GM19351 (cell line): ENCODE data around the gene GRIP1.

Source experiments
- ATAC-seq: cut with Tn5 transposase; IDR thresholded peaks from one replicate; pipeline ENCODE4 v1.9.1; 2021; ENCODE audit warnings: mild to moderate bottlenecking, moderate library complexity; ENCODE audit not compliant: unreplicated experiment

Gene GRIP1

DNA sequence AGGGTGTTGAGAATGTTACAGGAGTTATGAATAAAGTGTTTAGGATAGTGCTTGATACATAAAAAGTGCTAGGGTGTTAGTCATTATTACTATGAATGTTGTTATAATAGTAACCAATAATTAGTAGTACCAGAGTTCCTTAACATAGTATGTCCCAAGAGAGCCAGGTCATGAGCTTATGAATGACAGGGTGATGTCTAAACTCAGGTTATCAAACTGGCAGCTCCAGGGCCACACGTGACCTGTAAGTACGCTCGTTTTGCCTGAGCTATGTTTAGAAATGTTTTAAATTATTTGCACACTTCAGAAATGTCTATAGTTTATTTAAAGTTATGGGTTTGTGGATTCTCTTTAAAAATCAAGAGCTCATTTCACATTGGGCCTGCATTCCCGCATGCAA lies 14.1 kb upstream of the GRIP1 start:
- ATAC-seq: no peak

DNA sequence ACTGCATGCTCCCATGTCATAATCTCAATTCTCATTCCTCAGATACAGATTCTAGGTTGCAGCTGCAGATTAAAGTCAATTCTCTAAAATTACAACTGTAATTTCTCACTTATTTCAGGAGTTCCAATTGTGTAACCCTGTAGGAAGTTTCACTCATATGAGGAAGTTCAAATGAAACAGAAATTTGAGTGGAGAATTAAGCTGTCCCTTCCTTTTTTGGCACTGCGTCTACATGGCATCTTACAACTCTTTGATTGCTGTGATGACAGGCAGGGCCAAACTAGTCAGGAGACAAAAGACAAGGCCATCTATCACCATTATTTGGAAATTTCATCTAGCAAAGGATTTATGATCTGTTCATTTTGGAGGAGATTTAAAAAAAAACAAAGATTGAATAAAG lies 13.3 kb upstream of the GRIP1 start:
- no peak for ATAC-seq

DNA sequence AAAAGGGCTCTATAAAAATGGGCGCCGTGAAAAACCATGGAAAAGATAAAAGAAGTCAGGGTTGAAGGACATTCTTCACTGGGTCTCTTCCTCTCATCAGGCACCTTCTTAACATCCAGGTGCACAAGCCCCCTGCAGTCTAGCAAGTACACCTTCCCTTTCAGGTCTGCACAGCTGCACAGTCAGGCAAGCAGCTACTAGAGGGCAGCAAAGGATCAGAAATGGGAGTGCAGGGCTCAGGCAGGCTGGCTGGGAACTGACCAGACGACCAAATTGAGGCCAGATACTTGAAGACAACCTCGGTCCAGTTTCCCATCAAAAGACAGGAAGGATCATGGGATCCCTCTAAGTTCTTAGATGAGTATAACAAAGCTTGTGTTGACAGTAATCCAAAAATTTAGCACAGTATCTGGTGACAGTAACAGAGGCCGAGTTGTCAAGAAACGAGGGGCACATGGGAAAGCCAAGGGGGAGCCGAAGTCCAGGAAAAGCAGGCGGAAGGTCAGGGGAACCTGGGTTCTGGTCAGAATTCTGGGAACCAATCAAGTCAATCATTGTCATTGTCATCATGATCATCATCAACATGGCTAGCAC lies 10.1 kb upstream of the GRIP1 start:
- peak; percentile 79 for ATAC-seq

DNA sequence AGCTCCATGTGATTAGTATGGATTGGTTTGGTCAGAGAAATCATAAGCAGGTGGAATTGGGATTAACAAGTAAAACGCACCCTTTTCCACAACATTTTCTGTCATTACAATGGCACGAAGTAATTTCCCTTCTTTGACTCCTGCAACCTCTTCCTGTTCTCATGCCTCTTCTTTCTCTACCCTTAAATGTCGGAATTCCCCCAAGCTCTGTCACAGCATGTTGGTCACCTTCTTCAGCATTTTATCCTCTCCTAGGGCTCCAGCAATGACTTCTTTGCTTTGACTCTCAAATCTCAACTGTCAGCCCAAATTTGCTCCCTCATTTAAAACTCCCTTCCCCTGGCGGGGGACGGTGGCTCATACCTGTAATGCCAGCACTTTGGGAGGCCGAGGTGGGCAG lies 5.3 kb upstream of the GRIP1 start:
- ATAC-seq: no peak

DNA sequence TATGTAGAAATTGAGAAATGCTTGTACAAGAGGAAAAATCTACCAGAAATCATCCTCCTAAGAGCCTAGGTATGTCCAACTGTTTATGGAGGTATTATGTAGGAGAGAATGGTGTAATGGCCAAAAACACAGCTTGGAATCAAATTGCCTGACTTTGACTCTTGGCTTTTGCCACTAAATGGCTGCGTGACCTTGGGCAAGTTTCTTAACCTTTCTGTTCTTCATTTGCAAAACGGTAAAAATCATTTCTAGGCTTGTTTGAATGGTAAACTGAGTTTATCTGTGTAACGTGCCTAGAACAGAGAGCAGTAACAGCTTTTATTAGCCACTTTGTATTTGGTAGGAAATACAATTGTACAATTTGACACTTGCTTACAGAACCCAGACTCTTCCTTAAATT lies 4.9 kb upstream of the GRIP1 start:
- ATAC-seq: no peak

DNA sequence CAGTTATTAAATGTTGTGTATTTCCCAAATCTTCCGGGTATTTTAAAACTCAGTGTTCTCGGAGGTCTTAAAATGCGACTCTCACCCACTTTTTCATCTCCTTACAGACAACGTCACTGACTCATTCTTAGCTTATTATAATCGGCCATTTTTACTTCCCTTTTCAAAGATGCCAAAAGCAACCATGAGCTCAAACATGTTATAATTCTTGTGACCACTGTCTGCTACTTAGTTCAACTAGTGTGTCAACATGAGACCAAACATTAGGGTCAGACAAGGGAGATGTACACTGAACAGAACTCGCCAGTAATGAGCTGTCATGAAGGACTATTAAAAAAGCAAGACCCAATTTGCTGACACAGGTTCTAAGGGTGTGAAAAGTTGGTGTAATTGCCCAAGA lies 4.2 kb upstream of the GRIP1 start:
- ATAC-seq: no peak

- no peak for ATAC-seq
Measured at GRCh38 chr12:66679461-66680084, 697 bp upstream of the GRIP1 start.

GRCh38 chr12:66676241-66676640 lies 2.6 kb downstream of the GRIP1 start:
- ATAC-seq: no peak

GRCh38 chr12:66674495-66675122 lies 4.3 kb downstream of the GRIP1 start:
- no peak for ATAC-seq

DNA sequence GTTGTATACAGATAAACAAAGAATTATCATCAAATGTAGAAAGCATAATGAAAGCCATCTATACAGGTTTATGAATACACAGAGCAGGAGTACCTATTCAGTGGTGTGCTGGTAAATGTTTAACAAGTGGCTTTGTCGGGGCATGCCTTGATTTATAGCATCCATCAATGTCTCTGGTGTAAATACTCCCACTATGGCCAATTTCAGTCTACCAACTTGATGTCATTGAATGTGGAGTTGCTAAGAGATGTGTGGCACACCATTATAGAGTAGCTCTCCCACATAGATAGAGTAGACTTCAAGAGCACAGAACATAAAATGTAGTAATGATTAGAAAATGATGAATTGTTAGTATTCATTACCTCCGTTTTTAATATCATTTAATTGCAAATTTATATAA lies 9.3 kb downstream of the GRIP1 start:
- ATAC-seq: no peak

- ATAC-seq: no peak
Measured at GRCh38 chr12:66668311-66668710, 10.6 kb downstream of the GRIP1 start.

DNA sequence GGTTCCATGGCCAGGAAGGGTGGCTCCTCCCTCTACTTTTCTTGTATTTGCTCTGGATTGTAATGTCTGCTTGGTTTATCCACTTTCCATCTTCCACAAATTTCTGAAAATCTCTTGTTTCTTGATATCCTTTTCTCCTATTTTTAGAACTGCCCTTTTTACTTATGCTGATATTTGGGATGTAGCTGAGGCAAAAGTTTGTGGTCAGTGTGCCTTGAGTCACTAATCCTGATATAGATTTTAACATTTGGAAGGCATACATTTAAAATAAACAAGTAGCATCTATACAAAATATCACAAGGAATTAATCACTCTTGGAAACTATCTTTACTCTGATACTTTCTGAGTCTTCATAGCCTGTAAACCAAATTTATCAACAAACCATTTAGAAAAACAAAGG lies 11.0 kb downstream of the GRIP1 start:
- ATAC-seq: no peak

GRCh38 chr12:66666481-66666880 lies 12.4 kb downstream of the GRIP1 start:
- no peak for ATAC-seq

DNA sequence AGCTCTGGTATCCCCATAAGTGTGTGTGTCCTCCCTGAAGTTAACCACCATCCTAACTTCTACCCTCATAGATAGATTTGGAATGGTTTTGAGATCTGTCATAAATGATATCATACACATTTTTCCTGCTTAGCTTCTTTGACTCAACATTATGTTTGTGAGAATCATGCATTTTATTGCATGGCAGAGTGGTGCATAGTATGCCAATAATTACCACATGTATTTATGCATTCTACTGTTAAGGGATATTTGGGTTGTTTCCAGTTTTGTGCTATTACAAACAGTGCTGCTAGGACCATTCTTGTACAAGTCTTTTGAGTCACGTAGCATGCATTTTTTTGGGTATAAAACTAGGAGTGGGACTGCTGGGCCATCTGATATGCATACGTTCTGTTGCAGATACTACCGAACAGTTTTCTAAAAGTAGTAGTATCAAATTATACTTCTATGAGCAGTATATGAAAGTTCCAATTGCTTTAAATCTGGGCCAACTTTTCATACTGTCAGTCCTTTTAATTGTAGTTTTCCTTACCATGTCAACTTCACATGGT lies 13.4 kb downstream of the GRIP1 start:
- ATAC-seq: no peak

GRCh38 chr12:66664076-66664475 lies 14.8 kb downstream of the GRIP1 start:
- ATAC-seq: no peak

- no peak for ATAC-seq
Measured at GRCh38 chr12:66663611-66664010, 15.3 kb downstream of the GRIP1 start.

- no peak for ATAC-seq
Measured at GRCh38 chr12:66662729-66663128, 16.1 kb downstream of the GRIP1 start.

GRCh38 chr12:66662179-66662578 lies 16.7 kb downstream of the GRIP1 start:
- ATAC-seq: peak; percentile 54

DNA sequence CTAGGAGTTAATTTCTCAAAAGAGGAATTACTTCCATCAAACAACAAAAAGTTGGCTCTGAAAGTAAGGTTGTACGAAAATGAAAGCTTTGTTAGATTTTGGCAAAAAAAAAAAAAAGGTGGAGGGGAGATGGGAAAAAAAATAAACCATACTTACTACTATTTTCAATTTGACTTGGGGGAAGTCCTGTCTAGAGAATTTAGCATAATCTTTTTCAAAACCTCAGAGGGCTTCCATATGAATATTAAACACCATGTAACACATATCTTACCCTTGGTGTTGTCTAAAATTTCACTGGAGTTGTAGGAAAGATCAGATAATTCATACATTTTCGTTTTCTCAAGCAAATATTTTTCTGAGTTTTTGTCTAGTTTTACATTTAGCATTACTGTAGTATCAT lies 17.5 kb downstream of the GRIP1 start:
- no peak for ATAC-seq

GRCh38 chr12:66653796-66654195 lies 25.1 kb downstream of the GRIP1 start:
- ATAC-seq: no peak

- no peak for ATAC-seq
Measured at GRCh38 chr12:66648033-66648735, 30.7 kb downstream of the GRIP1 start.
